Loucy (cell line): ENCODE measurements around the gene OMD.
"Not testable (repeated sequence)": the region's sequence is repeated elsewhere in the genome, so short reads cannot be mapped to it uniquely, and the experiment has no call there.

ENCODE experiments used
- H2AFZ ChIP-seq: fragments of 200-600 bp; sonication (generic); 2 replicates; pipeline ENCODE4 v1.6.0; 2016; ENCODE audit warnings: antibody characterized with exemption, mild to moderate bottlenecking, low read length, moderate library complexity
- H3F3A ChIP-seq: fragments of 200-600 bp; 2 replicates; pipeline ENCODE4 v1.6.0; 2016; ENCODE audit warnings: antibody characterized with exemption, low read depth, mild to moderate bottlenecking
- H3K27me3 ChIP-seq: fragments of 200-600 bp; sonication (generic); 2 replicates; pipeline ENCODE4 v1.6.1; 2014; ENCODE audit warnings: low read length, mild to moderate bottlenecking; ENCODE audit not compliant: insufficient read depth, poor library complexity, severe bottlenecking
- H3K36me3 ChIP-seq: fragments of 200-600 bp; sonication (generic); 2 replicates; pipeline ENCODE4 v1.6.1; 2016; ENCODE audit warnings: low read length; ENCODE audit not compliant: insufficient read depth
- H3K4me1 ChIP-seq: fragments of 200-600 bp; sonication (generic); 2 replicates; pipeline ENCODE4 v1.5.1; 2014; ENCODE audit warnings: low read length, mild to moderate bottlenecking; ENCODE audit not compliant: insufficient read depth, poor library complexity, severe bottlenecking
- H3K4me2 ChIP-seq: fragments of 200-600 bp; sonication (generic); 2 replicates; pipeline ENCODE4 v1.6.0; 2014; ENCODE audit warnings: antibody characterized with exemption, low read length, low read depth, mild to moderate bottlenecking; ENCODE audit not compliant: poor library complexity, severe bottlenecking
- H3K4me3 ChIP-seq: fragments of 200-600 bp; sonication (generic); 2 replicates; pipeline ENCODE4 v1.5.1; 2014; ENCODE audit warnings: low read length, mild to moderate bottlenecking, mixed read lengths; ENCODE audit not compliant: poor library complexity, severe bottlenecking
- H3K79me2 ChIP-seq: fragments of 200-600 bp; sonication (generic); 2 replicates; pipeline ENCODE4 v1.6.1; 2014; ENCODE audit warnings: low read length; ENCODE audit not compliant: insufficient read depth
- H3K9ac ChIP-seq: fragments of 200-600 bp; sonication (generic); 2 replicates; pipeline ENCODE4 v1.6.0; 2014; ENCODE audit warnings: mild to moderate bottlenecking, low read depth, low read length, moderate library complexity; ENCODE audit not compliant: poor library complexity, severe bottlenecking
- H3K9me2 ChIP-seq: fragments of 200-600 bp; sonication (generic); replicated peaks from 2 replicates; pipeline ENCODE4 v1.6.1; 2016; ENCODE audit warnings: low read depth, low read length, mixed read lengths
- H3K9me3 ChIP-seq: fragments of 200-600 bp; sonication (generic); 2 replicates; pipeline ENCODE4 v1.6.1; 2014; ENCODE audit warnings: mild to moderate bottlenecking, antibody characterized with exemption, low read length, low read depth; ENCODE audit not compliant: insufficient read depth
- H4K20me1 ChIP-seq: fragments of 200-600 bp; sonication (generic); 2 replicates; pipeline ENCODE4 v1.6.0; 2014; ENCODE audit warnings: antibody characterized with exemption, low read length, mild to moderate bottlenecking; ENCODE audit not compliant: insufficient read depth, poor library complexity, severe bottlenecking
- EZH2phosphoT487 ChIP-seq: fragments of 200-600 bp; IDR thresholded peaks from 2 replicates; pipeline ENCODE4 v1.6.1; 2018; ENCODE audit warnings: antibody characterized with exemption, mild to moderate bottlenecking, moderate library complexity, borderline replicate concordance
- TF ChIP-seq, protein P1 (sequence below): fragments of 200-600 bp; sonication (generic); conservative IDR thresholded peaks from 2 replicates; pipeline ENCODE4 v1.5.1; 2014; ENCODE audit warnings: mild to moderate bottlenecking, antibody characterized with exemption, low read length

The OMD gene

GRCh38 chr9:92414566-92414965 is 9.7 kb downstream of the OMD start:
- Histone ChIP-seq H3K9me2 (no peaks in the 10 kb centered on the region), H3K27me3 (no peaks in the 10 kb centered on the region), H3K4me3 (no peak overlapping the region), H3K36me3 (0 out of 2 replicates have a peak, but pooled peaks cover 2% of the 10 kb centered on the region), H3K79me2 (peaks cover 6% of the 10 kb centered on the region; the same call in 1 of the 2 replicates), H4K20me1 (no peaks in the 10 kb centered on the region), H3K9me3 (no peaks in the 10 kb centered on the region), H3K9ac (no peak overlapping the region), H2AFZ (no peak overlapping the region; the same call in 1 of the 2 replicates), H3F3A (no peaks in the 10 kb centered on the region), H3K4me2 (no peak overlapping the region), H3K4me1 (peaks cover 31% of the 10 kb centered on the region)
- TF ChIP-seq, protein P1, sequence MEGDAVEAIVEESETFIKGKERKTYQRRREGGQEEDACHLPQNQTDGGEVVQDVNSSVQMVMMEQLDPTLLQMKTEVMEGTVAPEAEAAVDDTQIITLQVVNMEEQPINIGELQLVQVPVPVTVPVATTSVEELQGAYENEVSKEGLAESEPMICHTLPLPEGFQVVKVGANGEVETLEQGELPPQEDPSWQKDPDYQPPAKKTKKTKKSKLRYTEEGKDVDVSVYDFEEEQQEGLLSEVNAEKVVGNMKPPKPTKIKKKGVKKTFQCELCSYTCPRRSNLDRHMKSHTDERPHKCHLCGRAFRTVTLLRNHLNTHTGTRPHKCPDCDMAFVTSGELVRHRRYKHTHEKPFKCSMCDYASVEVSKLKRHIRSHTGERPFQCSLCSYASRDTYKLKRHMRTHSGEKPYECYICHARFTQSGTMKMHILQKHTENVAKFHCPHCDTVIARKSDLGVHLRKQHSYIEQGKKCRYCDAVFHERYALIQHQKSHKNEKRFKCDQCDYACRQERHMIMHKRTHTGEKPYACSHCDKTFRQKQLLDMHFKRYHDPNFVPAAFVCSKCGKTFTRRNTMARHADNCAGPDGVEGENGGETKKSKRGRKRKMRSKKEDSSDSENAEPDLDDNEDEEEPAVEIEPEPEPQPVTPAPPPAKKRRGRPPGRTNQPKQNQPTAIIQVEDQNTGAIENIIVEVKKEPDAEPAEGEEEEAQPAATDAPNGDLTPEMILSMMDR, result no peak
- TF ChIP-seq EZH2phosphoT487, result no peak

DNA sequence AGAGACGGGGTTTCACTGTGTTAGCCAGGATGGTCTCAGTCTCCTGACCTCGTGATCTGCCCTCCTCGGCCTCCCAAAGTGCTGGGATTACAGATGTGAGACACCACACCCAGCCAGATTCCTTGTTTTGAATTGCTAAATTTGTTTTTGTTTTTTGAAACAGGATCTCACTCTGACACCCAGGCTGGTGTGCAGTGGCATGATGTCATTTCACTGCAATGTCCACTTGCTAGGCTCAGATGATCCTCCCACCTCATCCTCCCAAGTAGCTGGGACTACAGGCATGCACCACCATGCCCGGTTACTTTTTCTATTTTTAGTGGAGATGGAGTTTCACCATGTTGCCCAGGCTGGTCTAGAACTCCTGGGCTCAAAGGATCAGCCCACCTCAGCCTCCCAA is 13.1 kb downstream of the OMD start:
- H3F3A ChIP-seq, H2AFZ ChIP-seq, H3K9me3 ChIP-seq, H3K4me2 ChIP-seq, H3K9me2 ChIP-seq, H3K9ac ChIP-seq, H3K4me3 ChIP-seq, H3K27me3 ChIP-seq, H3K36me3 ChIP-seq, H4K20me1 ChIP-seq: not testable (repeated sequence)
- H3K4me1 ChIP-seq, result peaks cover 45% of the 10 kb centered on the region
- H3K79me2 ChIP-seq, result peaks cover 35% of the 10 kb centered on the region

- peaks cover 53% of the 10 kb centered on the region for H3K79me2 ChIP-seq
- peaks cover 56% of the 10 kb centered on the region for H3K4me1 ChIP-seq
- H2AFZ ChIP-seq, result no peak overlapping the region
- H4K20me1 ChIP-seq, result no peaks in the 10 kb centered on the region
- no peak overlapping the region for H3K4me3 ChIP-seq
- TF ChIP-seq EZH2phosphoT487, result no peak
- TF ChIP-seq, protein P1, result no peak
- no peak overlapping the region for H3K9ac ChIP-seq
- H3K36me3 ChIP-seq, result 0 out of 2 replicates have a peak, but pooled peaks cover 2% of the 10 kb centered on the region
- H3K9me3 ChIP-seq, result no peaks in the 10 kb centered on the region
- H3K4me2 ChIP-seq, result no peak overlapping the region
- H3F3A ChIP-seq, result peaks cover 5% of the 10 kb centered on the region; the same call in 1 of the 2 replicates
- no peaks in the 10 kb centered on the region for H3K9me2 ChIP-seq
- H3K27me3 ChIP-seq, result no peaks in the 10 kb centered on the region
Observed at GRCh38 chr9:92408747-92409478, 15.4 kb downstream of the OMD start.

GRCh38 chr9:92407818-92408217 is 16.5 kb downstream of the OMD start:
- TF ChIP-seq, protein P1, result no peak
- no peak for TF ChIP-seq EZH2phosphoT487
- H3K9ac ChIP-seq, result no peak overlapping the region
- H3K4me2 ChIP-seq, result peak overlapping the region; percentile 84
- no peaks in the 10 kb centered on the region for H4K20me1 ChIP-seq
- no peaks in the 10 kb centered on the region for H3K9me3 ChIP-seq
- H2AFZ ChIP-seq, result no peak overlapping the region
- H3K9me2 ChIP-seq, result no peaks in the 10 kb centered on the region
- no peaks in the 10 kb centered on the region for H3K27me3 ChIP-seq
- H3K4me1 ChIP-seq, result peaks cover 66% of the 10 kb centered on the region
- H3F3A ChIP-seq, result peaks cover 5% of the 10 kb centered on the region; the same call in 1 of the 2 replicates
- H3K36me3 ChIP-seq, result 0 out of 2 replicates have a peak, but pooled peaks cover 2% of the 10 kb centered on the region
- peaks cover 64% of the 10 kb centered on the region for H3K79me2 ChIP-seq
- H3K4me3 ChIP-seq, result no peak overlapping the region
